GM19351 (cell line): ENCODE measurements around the gene LEFTY1.
A peak's percentile ranks its signal among the peaks of the same experiment; 100 is the strongest.
"Not testable (repeated sequence)": the region's sequence is repeated elsewhere in the genome, so short reads cannot be mapped to it uniquely, and the experiment has no call there.

Experiments used
- ATAC-seq: cut with Tn5 transposase; IDR thresholded peaks from one replicate; pipeline ENCODE4 v1.9.1; 2021; ENCODE audit warnings: mild to moderate bottlenecking, moderate library complexity; ENCODE audit not compliant: unreplicated experiment

The LEFTY1 gene

GRCh38 chr1:225889743-225890142, 797 bp upstream of the LEFTY1 start:
- ATAC-seq: no peak

DNA sequence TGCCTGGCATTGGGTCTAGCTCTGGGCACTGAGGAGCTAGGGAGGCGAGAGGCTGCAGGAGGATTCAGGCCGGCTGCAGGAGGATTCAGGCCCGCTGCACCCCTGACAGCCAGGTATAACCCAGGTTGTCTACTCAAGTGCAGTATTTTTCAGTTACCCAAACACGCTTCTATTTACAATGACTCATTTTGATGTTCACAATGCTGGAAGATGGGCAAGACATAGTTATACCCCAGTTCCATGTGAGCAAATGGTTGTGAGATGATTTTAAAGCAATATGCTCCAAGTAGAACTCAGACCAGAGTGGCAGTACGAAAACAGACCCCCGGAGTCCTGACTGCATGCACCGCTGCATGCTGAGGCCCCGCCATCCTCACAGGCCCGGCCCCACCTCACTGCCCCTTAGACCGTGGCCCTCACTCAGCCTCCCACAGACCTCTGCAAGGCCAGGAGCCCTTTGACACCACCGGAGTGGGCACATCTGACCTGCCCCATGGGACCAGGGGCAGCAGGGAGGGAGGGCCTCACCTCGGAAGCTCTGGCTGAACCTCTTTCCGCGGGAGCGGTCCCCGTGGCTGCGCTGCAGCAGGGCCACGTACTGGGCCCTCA, 553 bp downstream of the LEFTY1 start:
- no peak for ATAC-seq

GRCh38 chr1:225887554-225888288, 1.2 kb downstream of the LEFTY1 start:
- ATAC-seq: not testable (repeated sequence)

GRCh38 chr1:225887030-225887314, 2.0 kb downstream of the LEFTY1 start:
- ATAC-seq: no peak

- ATAC-seq: no peak
These were observed 2.6 kb downstream of the LEFTY1 start for GRCh38 chr1:225886159-225887029.

GRCh38 chr1:225885336-225885735, 3.6 kb downstream of the LEFTY1 start:
- no peak for ATAC-seq

- no peak for ATAC-seq
These were observed 5.2 kb downstream of the LEFTY1 start for GRCh38 chr1:225883616-225884265.

- ATAC-seq: peak; percentile 25
These were observed 6.0 kb downstream of the LEFTY1 start for GRCh38 chr1:225882694-225883615.

DNA sequence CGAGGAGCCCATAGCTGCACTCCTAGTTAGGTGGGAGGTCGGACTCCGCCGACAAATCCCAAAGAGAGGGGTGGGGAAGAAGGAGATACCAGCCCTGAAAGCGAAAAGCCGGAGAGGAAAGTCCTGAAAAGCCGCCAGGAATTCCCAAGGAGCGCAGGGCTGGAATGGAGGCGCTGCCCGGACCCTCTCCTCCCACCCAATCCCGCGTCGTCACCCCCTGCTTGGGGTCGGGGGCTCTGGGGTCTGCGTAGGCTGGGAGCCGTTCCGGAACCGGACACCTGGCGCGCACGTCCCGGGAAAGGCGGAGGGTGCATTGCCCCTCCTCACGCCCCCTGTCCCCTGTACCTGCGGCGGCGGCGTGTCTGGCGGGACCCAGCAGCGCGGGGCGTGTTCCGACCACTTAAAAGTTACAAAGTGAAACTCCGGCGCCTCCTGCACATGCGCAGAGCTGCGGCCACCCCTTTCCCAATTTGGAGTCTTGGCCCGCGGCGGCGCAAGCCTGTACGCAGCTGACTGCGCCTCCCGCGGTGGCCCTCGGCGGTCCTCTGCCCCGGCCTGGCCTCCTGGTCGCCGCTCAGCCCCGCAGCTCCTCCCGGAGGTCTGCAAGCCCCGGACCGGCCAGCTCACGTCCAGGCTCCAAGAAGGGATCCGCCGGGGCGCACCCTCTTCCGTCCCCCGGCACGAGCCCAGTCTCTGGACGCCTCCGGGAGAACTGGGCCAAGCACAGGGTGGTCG, 6.8 kb downstream of the LEFTY1 start, which contains the start of gene TMEM63A:
Gene TMEM63A (minus strand): TSS at position 422 of the 735 bp plus-strand sequence. CDS start 4,800 bp downstream, outside the sequence.
- ATAC-seq: peak; percentile 82

DNA sequence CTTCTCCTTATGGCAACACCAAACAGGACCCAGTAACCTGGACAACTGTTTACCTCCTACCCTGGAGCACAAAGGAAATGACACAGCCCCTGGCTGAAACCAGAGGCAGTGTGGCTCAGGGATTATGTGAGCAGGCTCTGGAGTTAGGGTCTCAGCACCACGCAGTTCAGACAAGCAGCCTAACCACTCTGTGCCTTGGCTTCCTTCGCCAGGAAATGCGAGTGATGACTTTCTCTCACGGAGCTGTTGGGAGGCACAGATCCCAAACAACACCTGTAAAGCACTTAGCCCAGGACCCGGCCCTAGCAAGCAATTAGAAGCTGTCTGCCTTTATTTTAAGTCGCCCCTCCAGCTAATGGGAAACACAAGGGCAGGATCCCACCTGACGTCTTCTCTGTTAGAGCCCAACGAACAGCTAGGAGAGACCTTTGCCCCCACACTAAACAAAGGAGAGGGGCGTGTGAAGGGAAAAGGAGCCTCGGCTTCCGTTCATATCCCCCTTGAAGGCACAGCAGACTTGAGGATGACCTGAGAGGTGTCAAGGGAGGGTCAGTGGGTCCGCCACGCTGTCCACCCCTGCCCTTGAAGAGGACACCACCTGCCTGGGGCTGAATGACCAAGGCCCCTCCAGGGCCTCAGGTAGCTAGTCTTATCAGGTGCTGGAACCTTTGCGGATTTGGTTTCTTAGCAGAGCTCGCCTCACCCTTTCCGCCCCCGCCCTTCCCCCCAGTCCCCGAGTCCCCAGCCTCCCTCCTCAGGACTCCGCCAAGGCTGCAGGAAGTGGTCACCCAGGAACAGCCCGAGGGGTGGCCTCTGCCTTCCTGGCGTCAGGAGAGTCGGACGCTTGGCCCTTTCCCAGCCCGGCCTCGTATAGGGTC, 7.6 kb downstream of the LEFTY1 start:
- ATAC-seq: peak; percentile 16

DNA sequence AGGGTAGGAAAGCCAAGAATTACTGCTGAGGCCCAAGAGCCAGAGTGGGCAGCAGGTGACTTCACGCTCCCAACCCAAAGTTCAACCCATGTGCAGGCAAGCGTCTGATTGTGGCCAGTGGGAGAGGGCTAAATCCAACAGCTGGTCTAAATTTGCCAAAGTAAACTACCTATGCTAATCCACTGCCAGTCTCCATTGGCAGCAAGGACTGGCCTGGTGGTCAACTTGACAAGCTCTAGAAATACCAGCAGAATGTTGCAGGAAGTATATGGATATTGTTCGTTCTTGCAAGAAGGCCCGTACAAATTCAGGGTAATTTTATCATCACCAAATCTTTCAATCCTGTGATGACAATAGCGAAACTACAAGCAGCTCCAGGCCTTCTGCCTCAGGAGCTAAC, 8.3 kb downstream of the LEFTY1 start:
- no peak for ATAC-seq

GRCh38 chr1:225880222-225880588, 8.7 kb downstream of the LEFTY1 start:
- no peak for ATAC-seq

GRCh38 chr1:225879521-225880221, 9.3 kb downstream of the LEFTY1 start:
- ATAC-seq: no peak

GRCh38 chr1:225878282-225878681, 10.7 kb downstream of the LEFTY1 start:
- no peak for ATAC-seq

DNA sequence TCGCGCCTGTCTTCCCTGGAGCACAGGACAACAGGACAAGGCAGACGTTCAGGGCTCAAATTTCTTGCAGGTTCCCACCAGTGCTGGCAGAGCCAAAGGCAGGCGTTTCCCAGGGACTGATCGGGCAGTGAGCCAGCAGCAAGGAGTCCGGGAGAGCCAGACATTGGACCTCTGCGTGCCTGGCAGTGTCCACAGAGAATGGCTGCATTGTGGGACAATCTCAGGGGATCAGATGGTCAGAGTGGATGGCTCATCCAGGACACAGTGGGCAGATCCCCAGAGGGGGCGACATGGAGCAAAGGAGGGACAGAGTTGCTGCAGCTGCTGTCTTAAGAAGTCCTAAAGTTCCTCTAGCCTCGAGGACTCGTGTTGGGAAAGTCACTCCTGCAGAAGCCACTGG, 11.4 kb downstream of the LEFTY1 start:
- no peak for ATAC-seq

DNA sequence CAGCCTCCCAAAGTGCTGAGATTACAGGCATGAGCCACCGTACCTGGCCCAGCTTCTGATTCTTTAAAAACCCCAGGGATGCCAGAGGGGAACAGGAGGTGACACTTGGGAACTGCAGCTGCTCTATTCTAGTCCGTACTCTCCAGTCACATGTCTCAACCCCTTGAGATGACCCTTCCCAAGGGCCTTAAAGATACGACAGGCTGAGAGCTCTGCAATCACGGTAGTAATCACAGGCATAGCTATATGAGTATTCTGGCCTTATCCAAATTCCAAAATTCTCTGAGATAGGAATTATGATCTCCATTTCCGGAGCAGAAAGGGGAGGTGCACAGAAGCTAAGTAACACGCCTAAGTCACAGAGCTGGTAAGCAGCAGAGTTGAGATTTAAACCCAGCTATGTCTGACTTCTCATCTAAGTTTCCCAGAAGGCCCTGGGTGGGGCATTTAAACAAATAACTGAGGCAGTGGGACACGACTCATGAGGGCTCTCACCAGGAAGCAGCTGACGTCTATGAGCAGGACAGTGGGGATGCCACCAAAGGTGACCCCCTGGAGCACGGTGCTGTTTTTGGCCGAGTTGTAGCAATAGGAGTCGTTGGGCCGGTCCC, 11.9 kb downstream of the LEFTY1 start:
- ATAC-seq: no peak

DNA sequence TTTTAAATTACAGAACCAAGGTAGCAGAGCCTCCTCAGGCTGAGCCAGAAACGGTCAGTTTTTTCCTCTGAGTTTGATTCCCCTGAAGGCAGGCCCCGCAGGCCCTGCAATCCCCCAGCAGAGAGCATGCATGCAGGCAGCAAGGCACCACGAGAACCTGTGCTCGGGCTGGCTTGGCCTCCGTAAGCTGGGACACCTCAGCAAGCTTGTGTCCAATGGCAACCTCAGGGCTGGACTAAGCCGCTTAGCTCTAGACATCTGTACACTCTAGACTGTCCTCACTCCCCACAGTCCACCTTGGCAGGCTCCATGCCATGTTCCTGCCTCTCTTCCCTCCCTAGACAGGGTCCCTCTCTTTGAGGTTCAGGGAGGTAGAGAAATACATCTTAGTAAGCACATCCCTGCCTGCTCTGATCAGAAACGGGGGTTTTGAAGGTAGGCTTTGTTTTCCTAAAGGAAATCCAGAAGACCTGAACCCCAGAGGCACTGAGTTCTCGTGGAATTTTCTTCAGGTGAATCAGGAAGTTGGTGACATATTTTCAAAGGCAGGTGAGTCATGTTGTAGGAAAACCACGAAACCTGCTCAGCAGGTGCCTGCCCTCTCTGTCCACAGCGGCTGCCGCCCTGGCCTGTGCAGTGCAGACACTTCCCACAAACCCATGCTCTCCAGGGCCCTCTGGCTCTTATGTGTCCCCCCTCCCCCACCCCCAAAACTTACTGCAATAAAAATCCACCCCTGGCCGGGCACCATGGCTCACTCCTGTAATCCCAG, 13.7 kb downstream of the LEFTY1 start:
- ATAC-seq: no peak
